GM19324 (cell line): ENCODE data around the gene HTR3B.
"Not testable (repeated sequence)": the region's sequence is repeated elsewhere in the genome, so short reads cannot be mapped to it uniquely, and the experiment has no call there.

ENCODE experiments used
- ATAC-seq: cut with Tn5 transposase; IDR thresholded peaks from one replicate; pipeline ENCODE4 v1.9.1; 2021; ENCODE audit warnings: mild to moderate bottlenecking, moderate library complexity; ENCODE audit not compliant: unreplicated experiment, low FRiP score

Gene HTR3B

DNA sequence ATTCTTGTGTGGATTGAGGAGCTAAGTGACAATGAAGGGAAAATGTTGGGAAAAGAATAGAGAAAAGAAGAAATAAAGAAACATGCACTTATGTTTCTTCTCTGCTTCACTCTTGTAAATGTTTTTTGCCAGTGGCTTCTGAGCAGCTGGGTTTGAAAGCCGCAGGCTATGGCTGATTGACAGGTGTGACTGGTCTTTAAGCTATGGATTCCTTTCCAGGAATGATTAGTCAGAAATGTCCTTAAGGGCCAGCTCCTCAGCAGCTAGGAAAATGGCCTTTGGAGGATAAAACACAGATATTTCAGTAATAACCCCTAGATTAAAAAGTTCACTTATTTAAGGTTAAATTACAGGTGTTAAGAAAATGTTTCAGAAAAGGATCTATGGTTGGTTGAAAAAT lies 22.7 kb upstream of the HTR3B start:
- no peak for ATAC-seq

DNA sequence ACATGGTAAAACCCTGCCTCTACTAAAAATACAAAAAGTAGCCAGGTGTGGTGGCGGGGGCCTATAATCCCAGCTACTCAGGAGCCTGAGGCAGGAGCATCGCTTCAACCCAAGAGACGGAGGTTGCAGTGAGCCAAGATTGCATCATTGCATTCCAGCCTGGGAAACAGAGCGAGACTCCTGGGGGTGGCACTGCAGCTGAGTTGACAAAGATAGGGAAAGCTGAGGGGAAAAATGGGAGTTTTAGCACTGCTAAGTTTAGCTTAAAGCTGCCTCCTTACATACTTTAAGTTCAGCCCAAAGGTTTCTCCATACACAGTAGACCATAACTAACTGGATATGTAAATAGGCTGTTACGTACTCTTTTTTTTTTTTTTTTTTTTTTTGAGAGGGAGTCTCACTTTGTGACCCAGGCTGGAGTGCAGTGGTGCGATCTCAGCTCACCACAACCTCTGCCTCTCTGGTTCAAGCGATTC lies 20.2 kb upstream of the HTR3B start:
- ATAC-seq: no peak

DNA sequence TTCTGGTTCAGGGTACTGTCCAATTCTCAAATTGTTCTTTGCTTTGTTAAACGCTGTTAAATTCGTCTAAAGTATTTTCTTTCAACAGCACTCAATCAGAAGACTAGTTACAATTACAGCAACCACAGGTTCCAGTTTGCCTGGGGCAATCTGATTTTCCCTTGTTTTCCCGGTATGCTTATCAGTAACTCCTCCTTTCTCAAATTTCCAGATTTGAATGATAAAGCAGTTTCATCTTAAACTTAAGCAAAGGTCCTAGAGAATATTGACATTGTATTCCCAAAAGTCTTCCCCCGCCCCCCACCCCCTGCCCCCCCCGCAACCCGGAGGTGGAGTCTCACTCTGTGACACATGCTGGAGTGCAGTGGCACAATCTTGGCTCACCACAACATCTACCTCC lies 18.7 kb upstream of the HTR3B start:
- ATAC-seq: no peak

DNA sequence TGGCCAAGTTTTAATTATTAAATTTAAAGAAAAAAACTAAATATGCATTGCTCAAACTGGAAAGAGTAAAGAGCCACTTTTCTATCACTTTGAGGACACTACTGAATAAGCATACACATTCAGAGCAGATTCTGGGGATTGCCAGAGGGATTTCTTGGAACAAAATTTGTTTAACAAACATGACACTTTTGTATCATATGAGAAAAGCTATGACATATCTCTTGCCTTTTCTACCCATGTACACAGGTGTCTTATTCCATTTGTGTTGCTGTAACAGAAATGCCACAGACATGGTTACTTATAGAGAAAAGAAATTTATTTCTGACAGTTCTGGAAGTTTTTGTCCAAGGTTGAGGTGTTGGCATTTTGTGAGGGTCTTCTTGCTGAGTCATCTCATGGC lies 15.7 kb upstream of the HTR3B start:
- ATAC-seq: no peak

DNA sequence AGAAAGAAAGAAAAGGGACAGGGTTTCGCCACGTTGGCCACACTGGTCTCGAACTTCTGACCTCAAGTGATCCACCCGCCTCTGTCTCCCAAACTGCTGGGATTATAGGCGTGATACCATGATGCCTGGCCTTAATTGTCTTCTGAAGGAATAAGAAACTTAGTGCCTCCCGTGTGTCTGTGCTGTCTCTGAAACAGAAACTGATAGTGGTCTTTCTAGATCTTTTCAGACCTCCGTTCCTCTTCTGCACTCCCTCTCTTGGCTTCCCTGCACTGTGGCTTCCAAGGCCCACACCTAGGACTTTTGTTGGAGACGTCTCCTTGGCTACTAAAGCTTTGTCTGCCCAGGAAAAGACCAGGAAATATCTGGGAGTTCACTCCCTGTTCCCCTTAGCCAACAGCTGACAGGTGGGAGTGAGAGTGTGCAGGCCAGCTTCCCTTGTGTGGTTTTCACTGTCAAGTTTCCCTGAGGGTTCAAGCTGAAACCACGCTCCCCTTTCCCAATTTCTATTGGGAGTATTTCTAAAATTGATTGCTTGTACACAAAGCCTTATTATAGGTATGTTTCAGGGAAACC lies 10.1 kb upstream of the HTR3B start:
- peak; percentile 66 for ATAC-seq

DNA sequence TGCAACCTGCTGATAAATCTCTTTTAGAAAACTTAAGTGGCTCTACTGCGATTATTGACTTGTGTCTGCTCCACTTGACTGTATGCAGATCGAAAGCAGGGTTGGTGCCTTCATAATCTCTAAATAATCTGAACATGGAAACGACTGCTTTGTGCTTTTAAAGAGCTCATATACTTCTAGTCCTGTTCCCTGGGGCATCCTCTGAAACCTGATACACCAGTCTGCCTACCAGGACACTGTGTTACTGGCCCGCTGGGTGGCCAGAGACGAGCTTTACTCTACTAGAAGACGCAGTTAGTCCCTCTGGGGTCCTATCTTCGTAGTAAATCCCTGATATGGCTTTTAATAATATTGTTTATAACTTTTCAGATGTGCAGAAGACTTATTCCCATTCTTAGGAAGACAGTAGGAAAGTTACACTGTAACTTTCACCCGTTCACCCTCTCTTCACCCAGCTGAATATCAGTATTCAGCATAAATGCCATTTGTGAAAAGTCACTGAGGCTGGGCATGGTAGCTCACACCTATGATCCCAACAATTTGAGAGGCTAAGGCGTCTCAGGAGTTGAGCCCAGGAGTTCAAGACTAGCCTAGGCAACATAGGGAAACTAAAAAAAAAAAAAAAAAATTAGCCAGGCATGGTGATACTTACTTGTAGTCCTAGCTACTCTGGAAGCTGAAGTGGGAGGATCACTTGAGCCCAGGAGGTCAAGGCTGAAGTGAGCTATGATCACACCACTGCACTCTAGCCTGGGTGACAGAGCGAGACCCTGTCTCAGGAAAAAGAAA lies 9.0 kb upstream of the HTR3B start:
- no peak for ATAC-seq

DNA sequence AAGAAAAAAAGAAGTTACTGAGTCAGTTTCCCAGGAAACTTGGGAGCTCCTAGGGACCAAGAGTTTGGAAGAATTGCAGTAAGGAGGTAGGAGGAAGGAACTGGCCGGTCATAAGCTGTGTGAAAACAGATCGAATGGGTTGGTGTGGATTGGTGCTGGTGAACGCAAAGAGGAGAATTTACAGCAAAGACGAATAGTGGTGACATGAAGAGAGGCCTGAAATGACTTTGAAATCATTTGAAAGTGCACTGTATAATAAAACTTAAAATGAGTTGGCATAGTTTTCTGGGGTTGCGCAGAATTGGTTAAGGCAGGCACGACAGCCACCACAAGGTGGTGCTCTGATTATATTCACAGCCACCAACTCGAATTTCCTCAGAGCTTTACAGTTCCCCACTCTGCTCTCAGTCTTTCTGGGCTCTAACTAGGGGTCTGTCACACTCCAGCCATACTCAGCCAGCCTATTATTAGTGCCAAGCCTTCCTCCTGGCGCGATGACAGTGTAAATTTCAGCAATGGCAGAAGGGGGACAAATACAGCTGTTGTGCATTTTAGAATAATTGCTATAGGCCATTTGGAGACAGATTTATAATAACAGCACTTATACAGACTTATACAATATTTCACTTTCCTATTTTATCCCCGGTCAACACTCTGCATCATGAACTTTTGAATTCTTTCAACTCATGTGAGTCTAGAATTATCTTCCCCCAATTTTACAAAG lies 8.3 kb upstream of the HTR3B start:
- ATAC-seq: no peak

DNA sequence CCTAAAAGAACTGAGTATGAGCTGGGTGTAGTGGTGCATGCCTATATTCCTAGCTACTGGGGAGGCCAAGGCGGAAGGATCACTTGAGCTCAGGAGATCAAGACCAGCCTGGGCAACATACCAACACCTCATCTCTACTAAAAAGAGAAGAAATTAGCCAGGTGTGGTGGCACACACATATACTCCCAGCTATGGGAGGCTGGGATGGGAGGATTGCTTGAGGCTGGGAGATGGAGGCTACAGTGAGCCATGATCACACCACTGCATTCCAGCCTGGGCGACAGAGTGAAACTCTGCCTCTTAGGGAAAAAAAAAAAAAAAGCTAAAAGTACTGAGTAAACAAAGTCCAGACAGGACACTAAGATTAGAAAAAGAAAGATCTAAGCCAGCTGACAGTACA lies 3.5 kb upstream of the HTR3B start:
- no peak for ATAC-seq

DNA sequence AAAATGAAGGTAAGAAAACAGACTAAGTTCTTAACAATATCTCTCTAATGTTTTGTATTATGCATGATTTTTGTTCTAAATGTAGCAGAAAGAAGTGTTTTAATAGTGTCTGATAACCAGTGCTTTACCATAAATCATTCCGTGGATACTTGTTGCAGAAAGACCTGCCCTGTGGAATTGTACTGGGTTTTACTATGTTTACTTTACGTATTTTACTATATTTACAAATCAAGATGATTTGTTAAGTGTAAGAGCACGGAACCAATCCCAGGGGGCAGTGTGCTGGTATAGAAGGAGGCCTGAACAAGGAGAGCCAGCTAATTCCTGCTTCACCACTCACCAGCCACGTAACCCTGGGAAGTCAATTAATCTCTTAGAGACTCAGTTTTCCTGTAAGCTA lies 1.4 kb downstream of the HTR3B start:
- no peak for ATAC-seq

DNA sequence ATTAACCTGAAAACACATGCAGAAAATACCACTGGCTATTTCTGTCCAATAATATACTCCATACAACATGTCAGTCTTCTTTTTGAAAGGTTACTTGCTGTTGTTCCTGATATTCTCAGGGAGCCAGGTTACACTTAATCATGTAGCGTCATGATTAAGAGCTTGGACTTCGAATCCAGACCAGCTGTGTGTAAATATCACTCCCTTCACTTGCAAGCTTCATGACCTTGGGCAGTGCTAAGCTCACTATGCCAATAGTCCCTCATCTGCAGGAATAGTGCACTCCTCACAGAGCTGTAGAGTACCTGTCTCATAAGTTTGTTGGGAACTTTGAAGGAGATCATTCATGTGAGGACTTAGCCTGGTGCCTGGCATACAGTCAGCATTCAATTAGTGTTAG lies 1.9 kb downstream of the HTR3B start:
- ATAC-seq: no peak

DNA sequence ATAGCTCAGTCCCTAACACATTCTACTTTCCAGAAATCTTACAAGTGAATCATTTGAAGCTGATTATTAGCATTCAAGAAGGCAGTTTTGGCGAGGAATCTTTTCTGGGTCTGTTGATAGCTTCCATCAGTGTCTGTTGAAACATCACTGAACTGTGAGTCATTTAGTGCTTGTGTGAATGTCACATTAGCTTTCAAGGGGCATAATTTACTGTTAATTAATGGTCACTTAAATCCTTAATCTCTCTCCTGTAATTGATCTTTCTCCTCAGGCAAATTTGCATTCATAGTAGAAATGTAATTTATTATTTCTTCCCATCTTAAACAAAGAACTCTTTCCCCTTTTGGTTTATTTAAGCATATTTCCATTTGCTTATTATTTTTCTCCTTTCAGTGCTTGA lies 2.6 kb downstream of the HTR3B start:
- no peak for ATAC-seq

DNA sequence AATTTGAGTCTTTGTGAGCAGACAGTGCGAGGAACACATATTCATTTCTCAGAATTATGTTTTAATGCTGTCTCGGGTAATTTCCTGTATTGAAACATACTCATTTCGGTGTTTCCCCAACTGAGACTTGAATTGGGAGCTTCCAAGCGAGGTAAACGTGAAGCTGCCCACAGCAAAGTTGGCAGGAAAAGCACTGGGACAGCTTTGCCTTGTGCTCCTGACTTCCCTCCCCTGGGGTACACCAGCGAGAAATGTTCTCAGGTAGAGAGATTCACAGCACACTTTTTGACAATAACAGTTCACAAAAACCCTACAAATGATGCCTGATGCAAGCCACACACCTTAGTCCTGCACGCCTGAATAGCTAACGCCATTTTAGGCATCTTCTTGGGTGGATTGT lies 3.1 kb downstream of the HTR3B start:
- ATAC-seq: no peak

DNA sequence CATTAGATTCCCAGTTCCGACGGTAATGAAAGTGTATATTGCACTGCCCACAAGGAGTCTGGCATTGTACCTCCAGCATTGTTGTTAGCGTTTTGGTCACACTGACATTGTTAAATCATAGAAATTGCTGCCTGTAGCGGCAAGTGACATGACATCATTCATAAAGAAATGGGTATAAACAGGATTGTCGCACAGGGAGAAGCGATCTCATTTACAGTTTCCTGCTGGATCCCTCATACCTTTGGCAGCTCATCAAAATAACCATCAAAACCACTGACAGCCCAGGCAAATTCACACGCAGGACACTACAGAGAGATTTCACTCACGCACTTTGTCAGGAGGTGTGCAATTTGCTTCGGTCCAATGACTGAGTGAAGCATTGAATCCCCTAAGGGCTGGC lies 3.5 kb downstream of the HTR3B start:
- ATAC-seq: no peak

DNA sequence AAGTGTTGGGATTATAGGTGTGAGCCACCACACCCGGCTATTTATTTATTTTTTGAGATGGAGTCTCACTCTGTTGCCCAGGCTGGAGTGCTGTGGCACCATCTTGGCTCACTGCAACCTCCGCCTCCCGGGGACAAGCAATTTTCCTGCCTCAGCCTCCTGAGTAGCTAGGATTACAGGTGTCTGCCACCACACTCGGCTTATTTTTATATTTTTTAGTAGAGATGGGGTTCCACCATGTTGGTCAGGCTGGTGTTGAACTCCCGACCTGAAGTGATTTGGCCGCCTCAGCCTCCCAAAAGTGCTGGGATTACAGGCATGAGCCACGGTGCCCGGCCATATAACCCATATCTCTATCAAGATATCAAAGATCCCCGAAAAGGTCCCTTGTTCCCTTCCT lies 6.9 kb downstream of the HTR3B start:
- not testable (repeated sequence) for ATAC-seq

DNA sequence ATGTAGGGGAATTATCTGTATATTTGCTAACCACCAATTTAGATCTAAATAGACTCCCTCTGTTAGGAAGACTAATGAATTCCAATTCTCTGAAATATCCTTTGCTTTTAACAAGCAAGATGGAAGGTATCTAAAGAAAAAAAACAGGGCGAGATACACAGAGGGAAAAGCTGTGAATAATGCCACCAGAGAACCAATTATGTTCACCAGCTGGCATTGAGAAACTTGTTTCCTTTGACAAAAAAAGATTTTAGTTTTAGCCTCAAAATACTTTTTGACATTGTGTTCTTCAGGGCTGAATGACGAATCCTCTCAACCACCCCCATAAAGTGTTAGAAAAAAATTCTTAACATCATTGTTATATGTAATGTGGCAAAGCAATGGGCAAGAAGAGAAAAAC lies 19.0 kb downstream of the HTR3B start:
- ATAC-seq: no peak

DNA sequence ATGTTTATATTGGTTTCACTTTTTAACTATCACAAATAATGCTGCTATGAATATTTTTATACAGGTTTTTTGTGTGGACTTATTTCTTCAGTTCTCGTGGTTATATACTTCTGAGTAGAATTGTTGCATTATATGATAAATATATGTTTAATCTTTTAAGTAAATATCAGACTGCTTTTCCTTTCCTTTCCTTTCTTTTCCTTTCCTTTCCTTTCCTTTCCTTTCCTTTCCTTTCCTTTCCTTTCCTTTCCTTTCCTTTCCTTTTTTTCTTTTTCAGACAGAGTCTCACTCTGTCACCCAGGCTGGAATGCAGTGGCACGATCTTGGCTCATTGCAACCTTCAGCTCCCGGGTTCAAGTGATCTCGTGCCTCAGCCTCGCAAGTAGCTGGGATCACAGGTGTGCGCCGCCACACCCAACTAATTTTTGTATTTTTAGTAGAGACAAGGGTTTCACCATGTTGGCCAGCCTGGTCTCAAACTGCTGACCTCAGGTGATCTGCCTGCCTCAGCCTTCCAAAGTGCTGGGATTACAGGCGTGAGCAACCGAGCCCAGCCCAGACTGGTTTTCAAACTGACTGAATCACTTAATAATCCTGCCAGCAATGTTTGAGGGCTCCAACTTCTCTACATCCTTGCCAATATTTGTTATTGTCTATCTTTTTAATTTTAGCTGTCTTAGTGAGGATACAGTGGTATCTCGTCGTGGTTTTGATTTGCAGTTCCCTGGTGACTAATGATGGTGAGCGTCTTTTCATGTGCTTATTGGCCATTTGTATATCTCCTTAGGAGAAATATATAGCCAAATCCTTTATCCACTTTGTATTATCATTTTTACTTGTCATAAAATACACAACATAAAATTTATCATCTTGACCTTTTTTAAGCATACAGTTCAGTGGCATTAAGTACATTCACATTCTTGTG lies 21.9 kb downstream of the HTR3B start:
- ATAC-seq: no peak

DNA sequence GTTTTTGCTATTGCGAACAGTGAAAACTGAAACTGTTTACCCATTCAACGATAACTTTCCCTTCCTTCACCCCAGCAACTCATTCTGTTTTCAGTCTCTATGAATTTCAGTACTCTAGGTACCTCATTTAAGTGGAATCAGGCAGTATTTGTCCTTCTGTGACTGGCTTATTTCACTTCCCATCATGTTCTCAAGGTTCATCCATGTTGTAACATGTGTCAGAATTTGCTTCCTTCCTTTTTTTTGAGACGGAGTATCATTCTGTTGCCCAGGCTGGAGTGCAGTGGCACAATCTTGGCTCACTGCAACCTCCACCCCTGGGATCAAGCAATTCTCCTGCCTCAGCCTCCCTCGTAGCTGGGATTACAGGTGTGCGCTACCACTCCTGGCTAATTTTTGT lies 23.7 kb downstream of the HTR3B start:
- ATAC-seq: no peak

DNA sequence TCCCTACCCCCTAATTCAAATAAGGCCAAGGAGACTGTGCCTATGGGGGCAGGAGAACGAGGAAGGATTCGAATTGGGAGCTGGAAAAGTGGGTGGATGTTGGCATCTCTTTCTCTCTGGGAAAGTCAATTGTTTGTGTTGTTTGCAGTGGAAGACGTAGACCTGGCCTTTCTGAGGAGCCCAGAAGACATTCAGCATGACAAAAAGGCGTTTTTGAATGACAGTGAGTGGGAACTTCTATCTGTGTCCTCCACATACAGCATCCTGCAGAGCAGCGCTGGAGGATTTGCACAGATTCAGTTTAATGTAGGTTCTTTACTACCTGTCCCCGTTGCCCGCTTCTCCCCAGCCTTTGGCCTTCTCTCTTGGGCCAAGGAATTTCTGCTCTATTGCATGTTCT lies 28.2 kb downstream of the HTR3B start:
- ATAC-seq: no peak

DNA sequence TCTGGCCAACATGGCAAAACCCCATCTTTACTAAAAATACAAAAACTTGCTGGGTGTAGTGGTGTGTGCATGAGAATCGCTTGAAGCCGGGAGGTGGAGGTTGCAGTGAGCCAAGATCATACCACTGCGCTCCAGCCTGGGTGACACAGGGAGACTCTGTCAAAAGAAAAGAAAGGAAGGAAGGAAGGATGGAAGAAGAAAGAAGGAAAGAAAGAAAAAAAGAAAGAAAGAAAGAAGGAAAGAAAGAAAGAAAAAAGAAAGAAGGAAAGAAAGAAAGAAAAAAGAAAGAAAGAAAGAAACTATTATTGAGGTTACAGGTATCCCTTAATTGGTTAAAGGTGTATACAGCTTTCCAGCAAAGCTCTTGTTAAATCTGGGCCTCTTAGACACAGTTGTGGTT lies 29.6 kb downstream of the HTR3B start:
- ATAC-seq: not testable (repeated sequence)

DNA sequence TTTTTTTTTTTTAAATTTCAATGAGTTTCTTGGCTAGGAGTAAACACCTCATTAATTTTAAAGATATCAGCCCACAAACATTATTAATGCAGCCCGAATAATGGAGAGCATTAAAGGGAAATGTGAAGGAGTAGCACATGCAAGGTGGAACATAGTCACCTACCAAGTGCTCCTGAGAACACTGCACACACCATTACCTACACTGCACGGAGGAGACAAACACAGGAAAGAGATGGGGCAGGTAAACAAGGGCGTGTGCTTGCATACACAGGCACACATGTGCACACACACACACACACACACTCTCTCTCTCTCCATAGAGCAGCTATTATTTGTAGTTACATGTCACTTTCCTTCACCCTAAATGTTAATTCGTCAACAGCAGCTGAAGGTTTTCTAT lies 30.2 kb downstream of the HTR3B start:
- no peak for ATAC-seq

DNA sequence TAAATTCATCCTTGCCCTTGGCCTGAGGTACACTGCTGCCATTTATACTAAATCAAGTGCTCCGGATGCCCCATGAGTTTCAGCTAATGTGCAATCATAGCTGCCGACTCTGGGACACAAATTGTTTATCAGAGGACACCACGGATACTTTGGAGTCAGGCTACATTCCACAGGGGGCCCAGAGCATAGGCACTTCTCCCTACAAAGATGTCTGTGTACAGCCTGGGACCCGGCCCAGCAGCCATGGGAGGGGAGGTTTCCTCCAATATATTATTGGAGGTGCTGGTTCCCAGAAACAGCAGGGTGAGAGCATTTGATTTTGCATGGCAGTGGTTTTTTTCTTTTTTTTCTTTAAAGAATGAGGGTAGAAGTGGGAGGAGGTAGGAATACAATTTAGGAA lies 31.3 kb downstream of the HTR3B start:
- ATAC-seq: no peak
